Smooth muscle cell (in vitro differentiated cells): Measurements from ENCODE around the gene SIVA1. TPM values are rescaled to one million over a fixed set of nuclear protein-coding genes. Genes with fewer than 3 reads are reported as not detected.
A peak's percentile ranks its signal among the peaks of the same experiment; 100 is the strongest.
"Not testable (repeated sequence)": the region's sequence is repeated elsewhere in the genome, so short reads cannot be mapped to it uniquely, and the experiment has no call there.

Source experiments
- DNase-seq: peaks from one replicate; lab custom pipeline; 2025; ENCODE audit not compliant: unreplicated experiment; lab: John Stamatoyannopoulos, UW
- H2AFZ ChIP-seq: fragments of 200-600 bp; sonication (generic); 2 replicates; pipeline ENCODE4 v1.6.0; 2016; ENCODE audit warnings: antibody characterized with exemption, low read depth, mild to moderate bottlenecking
- H3F3A ChIP-seq: fragments of 200-600 bp; sonication (generic); 2 replicates; pipeline ENCODE4 v1.6.0; 2017; ENCODE audit warnings: antibody characterized with exemption, low read depth
- H3K27ac ChIP-seq: fragments of 200-600 bp; sonication (generic); 2 replicates; pipeline ENCODE4 v1.5.1; 2016; ENCODE audit warnings: low read depth, mild to moderate bottlenecking
- H3K27me3 ChIP-seq: fragments of 200-600 bp; sonication (generic); 2 replicates; pipeline ENCODE4 v1.6.1; 2016; ENCODE audit warnings: low read depth, mild to moderate bottlenecking
- H3K36me3 ChIP-seq: fragments of 200-600 bp; sonication (generic); 2 replicates; pipeline ENCODE4 v1.5.1; 2016; ENCODE audit warnings: low read depth
- H3K4me1 ChIP-seq: fragments of 200-600 bp; sonication (generic); 2 replicates; pipeline ENCODE4 v1.5.1; 2016; ENCODE audit warnings: low read depth
- H3K4me2 ChIP-seq: fragments of 200-600 bp; sonication (generic); 2 replicates; pipeline ENCODE4 v1.6.0; 2016; ENCODE audit warnings: mild to moderate bottlenecking
- H3K4me3 ChIP-seq: fragments of 200-600 bp; sonication (generic); 2 replicates; pipeline ENCODE4 v1.5.1; 2016; ENCODE audit warnings: mild to moderate bottlenecking
- H3K79me2 ChIP-seq: fragments of 200-600 bp; sonication (generic); 2 replicates; pipeline ENCODE4 v1.6.0; 2016; ENCODE audit warnings: low read depth, mild to moderate bottlenecking
- H3K9ac ChIP-seq: fragments of 200-600 bp; sonication (generic); 2 replicates; pipeline ENCODE4 v1.6.0; 2016; ENCODE audit warnings: low read depth
- H3K9me3 ChIP-seq: fragments of 200-600 bp; sonication (generic); replicated peaks from 2 replicates; pipeline ENCODE4 v1.5.1; 2016; ENCODE audit warnings: low read depth
- H4K20me1 ChIP-seq: fragments of 200-600 bp; sonication (generic); 2 replicates; pipeline ENCODE4 v1.6.0; 2016; ENCODE audit warnings: low read depth
- CTCF ChIP-seq: fragments of 200-600 bp; sonication (generic); IDR thresholded peaks from 2 replicates; pipeline ENCODE4 v1.5.1; 2017; ENCODE audit warnings: borderline replicate concordance, mild to moderate bottlenecking, antibody characterized with exemption; ENCODE audit not compliant: insufficient read depth, poor library complexity, severe bottlenecking
- WGBS: methylation state at CpG from one replicate; pipeline ENCODE4 v1.1.7; 2016; ENCODE audit warnings: low lambda C conversion rate; 5-methylcytosine and 5-hydroxymethylcytosine counted together
- polyA plus RNA-seq: library from polyadenylated mRNA; unstranded; fragments of >200 nt; fragmentation: Nextera tagmentation; extraction: Ambion mirVana; gene quantifications from 2 replicates; pipeline ENCODE4 v1.2.1, GENCODE V29; 2016
- total RNA-seq: library from RNA; depleted of rRNA; stranded (reverse); fragments of >200 nt; gene quantifications from 2 replicates; pipeline ENCODE4 v1.2.3, GENCODE V29; 2014

SIVA1 gene
- total and polyA plus RNA-seq, 2 experiments from 2014 or later: 78.5 to 118 TPM

DNA sequence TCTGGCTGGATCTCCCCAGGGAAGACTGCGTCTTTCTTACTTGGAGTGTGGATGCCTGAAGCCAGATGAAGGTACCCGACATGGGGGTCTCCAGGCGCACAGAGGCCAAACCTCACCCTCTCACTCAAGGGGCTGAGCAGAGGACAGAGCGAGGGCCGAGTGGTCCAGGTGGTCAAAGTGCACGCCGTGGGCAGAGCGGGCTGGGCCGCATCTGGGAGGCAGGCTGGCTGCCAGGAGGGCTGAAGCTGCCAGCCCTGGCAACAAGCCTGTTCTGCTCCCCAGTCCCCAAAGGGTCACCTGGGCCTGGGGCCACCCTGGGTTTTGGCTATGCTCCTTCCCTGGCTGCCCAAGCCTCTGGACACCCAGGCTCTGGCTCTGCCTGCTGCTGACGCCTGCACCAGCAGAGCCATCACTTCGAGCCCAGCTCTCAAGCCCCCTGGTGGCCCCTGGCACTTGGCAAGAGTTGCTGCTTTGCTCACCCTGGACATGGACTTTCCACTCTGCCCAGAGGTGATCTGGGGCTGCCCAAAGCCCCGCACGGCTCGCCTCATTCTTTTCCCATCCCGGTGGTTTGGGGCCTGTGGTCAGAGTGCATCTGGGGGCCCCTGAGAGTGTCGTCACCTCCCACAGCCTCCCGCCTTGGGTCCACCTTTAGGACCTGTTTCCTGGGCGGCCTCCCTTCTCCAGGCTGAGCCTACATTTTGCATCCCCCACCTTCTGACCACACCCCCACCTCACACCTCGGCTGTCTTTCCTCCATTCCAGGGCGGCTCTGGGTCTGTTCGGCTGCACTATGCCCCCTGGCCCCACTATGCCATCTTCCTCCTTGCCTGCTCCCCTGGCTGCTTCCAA lies 26.1 kb upstream of the SIVA1 start:
- Histone ChIP-seq H3K4me3 (no peak overlapping the region), H3K4me1 (peaks cover 12% of the 10 kb centered on the region), H3F3A (no peaks in the 10 kb centered on the region), H3K36me3 (no peaks in the 10 kb centered on the region), H3K4me2 (no peak overlapping the region), H3K79me2 (no peaks in the 10 kb centered on the region), H3K27ac (no peak overlapping the region), H3K9me3 (no peaks in the 10 kb centered on the region), H2AFZ (no peak overlapping the region), H4K20me1 (peaks cover 10% of the 10 kb centered on the region), H3K27me3 (no peaks in the 10 kb centered on the region), H3K9ac (no peak overlapping the region)
- WGBS: 89% methylated on average over 21 of the region's 21 CpGs
- DNase-seq: no peak
- peak; percentile 10 for TF ChIP-seq CTCF

DNA sequence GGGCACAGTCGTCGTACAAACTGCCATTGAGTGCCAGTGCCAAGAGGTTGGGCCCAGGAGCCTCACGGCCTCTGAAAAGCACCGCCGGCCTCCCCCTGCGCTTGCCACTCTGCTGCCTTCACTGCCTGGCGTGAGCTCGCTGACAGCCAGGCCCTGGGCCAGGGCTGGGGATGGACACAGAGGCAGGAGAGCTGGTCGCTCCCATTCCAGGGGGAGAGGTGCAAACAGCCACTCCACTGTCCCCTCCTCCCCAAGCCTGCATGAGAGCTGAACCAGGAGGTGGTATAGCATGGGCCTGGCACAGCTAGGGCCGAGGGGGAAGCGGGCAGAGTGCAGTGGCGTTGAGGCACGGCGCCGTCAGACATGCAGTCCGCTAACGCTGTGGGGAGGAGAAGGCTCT lies 24.3 kb upstream of the SIVA1 start:
- Histone ChIP-seq H2AFZ (no peak overlapping the region), H3K27me3 (no peaks in the 10 kb centered on the region), H3K36me3 (no peaks in the 10 kb centered on the region), H3K9me3 (no peaks in the 10 kb centered on the region), H3K27ac (no peak overlapping the region), H3K4me1 (peaks cover 12% of the 10 kb centered on the region), H3F3A (no peaks in the 10 kb centered on the region), H3K79me2 (no peaks in the 10 kb centered on the region), H3K4me2 (no peak overlapping the region), H3K4me3 (no peak overlapping the region), H4K20me1 (no peaks in the 10 kb centered on the region), H3K9ac (no peak overlapping the region)
- no peak for DNase-seq
- 95% methylated on average over 15 of the region's 17 CpGs for WGBS
- TF ChIP-seq CTCF: no peak

DNA sequence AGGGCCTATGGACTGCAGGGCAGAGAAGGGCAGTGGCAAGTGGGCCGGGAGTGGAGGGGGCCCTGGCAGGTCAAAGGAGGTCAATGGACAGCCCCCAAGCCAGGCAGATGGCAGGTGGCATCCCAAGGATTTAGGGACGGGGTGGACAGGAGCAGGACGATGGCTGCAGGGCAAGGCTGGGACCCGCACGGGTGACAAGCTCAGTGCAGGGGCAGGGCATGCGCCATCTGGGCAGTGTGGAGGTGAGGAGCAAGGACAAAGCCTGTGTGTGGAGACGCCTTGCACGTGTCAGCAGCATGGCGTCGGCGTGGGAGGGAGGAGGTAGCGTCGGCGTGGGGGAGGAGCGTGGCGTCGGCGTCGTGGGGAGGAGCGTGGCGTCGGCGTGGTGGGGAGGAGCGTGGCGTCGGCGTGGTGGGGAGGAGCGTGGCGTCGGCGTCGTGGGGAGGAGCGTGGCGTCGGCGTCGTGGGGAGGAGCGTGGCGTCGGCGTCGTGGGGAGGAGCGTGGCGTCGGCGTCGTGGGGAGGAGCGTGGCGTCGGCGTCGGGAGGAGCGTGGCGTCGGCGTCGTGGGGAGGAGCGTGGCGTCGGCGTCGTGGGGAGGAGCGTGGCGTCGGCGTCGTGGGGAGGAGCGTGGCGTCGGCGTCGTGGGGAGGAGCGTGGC lies 23.6 kb upstream of the SIVA1 start:
- H3K9ac ChIP-seq, H3K4me2 ChIP-seq, H3K36me3 ChIP-seq, H3K79me2 ChIP-seq, H3K4me3 ChIP-seq, H3F3A ChIP-seq, H2AFZ ChIP-seq, DNase-seq, H3K9me3 ChIP-seq, H4K20me1 ChIP-seq, H3K27me3 ChIP-seq, H3K27ac ChIP-seq: not testable (repeated sequence)
- WGBS: 93% methylated on average over 17 of the region's 73 CpGs
- H3K4me1 ChIP-seq: peaks cover 12% of the 10 kb centered on the region

- no peaks in the 10 kb centered on the region for H3K9me3 ChIP-seq
- H3K9ac ChIP-seq: no peak overlapping the region
- H3K4me3 ChIP-seq: no peak overlapping the region
- no peaks in the 10 kb centered on the region for H3K36me3 ChIP-seq
- no peaks in the 10 kb centered on the region for H3K27me3 ChIP-seq
- no peak overlapping the region for H2AFZ ChIP-seq
- H3K4me1 ChIP-seq: peaks cover 7% of the 10 kb centered on the region
- H3K79me2 ChIP-seq: no peaks in the 10 kb centered on the region
- 83% methylated on average over 4 of the region's 16 CpGs for WGBS
- H3K4me2 ChIP-seq: no peak overlapping the region
- no peaks in the 10 kb centered on the region for H3F3A ChIP-seq
- no peaks in the 10 kb centered on the region for H4K20me1 ChIP-seq
- no peak for DNase-seq
- no peak for TF ChIP-seq CTCF
- no peak overlapping the region for H3K27ac ChIP-seq
Observed at GRCh38 chr14:104729835-104730181, 23.1 kb upstream of the SIVA1 start.
